GM15510 (cell line): ENCODE measurements around the gene FXYD1.

ENCODE experiments used
- POLR2A ChIP-seq: IDR thresholded peaks from 3 replicates; pipeline ENCODE4 v1.6.1; 2011; ENCODE audit warnings: borderline replicate concordance; ENCODE audit not compliant: insufficient read length; ENCODE audit errors: extremely low read depth

The FXYD1 gene

DNA sequence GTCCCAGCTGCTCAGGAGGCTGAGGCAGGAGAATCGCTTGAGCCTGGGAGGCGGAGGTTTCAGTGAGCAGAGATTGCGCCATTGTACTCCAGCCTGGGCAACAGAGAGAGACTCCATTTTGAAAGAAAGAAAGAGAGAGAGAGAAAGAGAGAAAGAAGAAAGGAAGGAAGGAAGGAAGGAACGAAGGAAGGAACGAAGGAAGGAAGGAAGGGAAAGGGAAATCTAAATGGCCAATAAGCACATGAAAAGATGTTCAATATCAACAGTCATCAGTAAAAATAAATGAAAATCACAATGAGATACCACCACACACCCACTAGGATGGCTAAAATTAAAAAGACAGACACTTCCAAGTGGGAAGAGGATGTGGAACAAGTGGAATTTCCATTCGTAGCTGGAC, 35.6 kb downstream of the FXYD1 start:
- no peak for TF ChIP-seq POLR2A

DNA sequence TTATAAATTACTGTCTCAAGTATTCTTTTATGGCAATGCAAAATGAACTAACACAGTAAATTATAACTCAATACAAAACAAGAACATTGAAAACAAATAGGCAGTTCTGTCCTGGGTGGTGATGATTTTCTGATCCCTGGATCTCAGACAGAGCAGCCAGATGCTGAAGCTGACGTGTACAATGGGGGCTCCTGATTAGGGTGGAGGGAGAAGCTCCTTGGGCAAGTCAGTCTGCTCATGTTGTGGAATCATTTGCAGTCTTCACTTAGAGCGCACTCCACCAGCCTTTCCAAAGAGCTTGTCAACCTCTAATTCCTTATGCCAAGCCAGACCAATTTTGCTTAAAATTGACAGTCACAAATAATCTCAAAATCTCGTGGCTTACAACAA, 37.6 kb downstream of the FXYD1 start:
- TF ChIP-seq POLR2A: no peak

DNA sequence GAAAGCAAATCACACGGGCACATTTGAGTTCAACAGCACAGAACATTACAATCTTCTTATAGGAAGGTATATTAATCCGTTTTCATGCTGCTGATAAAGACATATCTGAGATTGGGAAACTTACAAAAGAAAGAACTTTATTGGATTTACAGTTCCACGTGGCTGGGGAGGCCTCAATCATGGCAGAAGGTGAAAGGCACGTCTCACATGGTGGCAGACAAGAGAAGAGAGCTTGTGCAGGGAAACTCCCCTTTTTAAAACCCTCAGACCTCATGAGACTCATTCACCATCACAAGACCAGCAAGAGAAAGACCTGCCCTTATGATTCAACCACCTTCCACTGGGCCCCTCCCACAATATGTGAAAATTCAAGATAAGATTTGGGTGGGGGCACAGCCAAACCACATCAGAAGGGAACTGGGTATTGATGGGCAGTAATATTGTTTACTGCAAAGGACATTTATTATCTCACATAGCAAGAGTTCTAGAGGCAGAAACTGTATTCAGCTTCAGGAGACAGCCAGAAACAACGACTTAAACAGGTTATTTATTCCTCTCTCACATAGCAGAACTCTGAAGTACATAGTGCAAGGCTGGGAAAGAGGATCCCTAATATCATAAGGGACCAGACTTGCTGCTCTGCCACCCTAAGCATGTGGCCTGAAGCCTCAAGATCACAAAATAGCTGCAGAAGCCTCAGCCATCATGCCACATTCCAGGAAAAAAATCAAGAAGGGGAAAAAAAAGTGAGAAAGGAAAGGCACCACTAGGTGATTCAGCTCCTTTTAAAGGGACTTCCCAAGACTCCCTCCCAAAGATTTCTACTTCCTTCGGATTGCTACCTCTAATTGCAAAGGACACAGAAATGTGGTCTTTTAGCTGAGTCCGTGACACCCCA, 39.0 kb downstream of the FXYD1 start:
- no peak for TF ChIP-seq POLR2A

DNA sequence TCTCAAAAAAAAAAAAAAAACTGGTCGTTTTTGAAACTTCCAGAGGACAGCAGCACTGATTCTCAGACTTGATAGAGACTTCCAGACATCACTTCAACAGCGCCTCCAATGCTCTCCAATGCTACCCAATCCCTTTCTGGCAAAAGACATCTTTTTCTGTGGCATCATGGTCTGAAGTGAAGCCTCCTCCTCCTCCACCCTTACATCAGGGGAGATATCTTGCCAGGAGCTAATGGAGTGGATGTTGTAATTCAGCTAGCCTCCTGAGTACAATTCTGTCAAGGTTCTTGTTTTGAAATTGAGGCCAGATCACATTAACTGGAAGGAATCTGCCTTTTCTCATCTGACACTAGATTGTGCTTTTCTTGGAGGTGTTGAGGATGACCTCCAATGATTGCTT, 40.1 kb downstream of the FXYD1 start:
- no peak for TF ChIP-seq POLR2A

DNA sequence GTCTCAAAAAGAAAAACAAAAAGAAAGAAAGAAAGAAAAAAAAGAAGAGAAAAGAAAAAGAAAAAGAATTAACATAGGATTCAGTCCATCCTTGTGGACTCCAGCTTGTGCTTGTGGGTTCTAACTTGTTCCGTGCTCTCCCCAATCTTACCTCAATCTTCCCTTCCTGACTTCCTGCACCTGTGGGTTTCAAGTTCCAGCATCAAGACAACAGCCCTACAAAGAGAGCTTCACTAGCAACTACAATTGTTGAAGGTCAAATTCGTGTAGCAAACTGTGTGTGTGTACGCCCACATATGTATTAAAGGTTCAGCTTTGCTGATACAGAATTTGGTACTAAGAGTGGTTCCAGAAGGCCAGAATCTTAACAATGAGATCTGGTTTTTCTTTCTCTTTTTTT, 41.2 kb downstream of the FXYD1 start:
- no peak for TF ChIP-seq POLR2A

DNA sequence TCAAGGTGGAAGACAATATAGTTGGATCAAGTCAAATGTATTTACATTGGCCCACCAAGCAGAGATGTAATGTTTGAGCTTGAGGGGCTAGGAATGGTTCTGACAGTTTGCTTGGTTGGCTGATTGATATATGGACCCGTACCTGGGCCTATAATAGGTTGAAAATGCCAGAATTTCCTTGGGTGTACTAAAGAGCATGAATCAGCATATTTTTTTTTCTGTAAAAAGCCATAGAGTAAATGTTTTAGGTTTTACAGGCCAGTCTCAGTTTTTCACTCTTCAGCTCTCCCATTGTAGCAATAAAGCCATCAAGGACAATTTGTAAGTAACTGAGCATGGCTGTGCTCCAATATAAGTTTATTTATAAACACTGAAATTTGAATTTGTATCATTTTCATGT, 42.8 kb downstream of the FXYD1 start:
- no peak for TF ChIP-seq POLR2A

DNA sequence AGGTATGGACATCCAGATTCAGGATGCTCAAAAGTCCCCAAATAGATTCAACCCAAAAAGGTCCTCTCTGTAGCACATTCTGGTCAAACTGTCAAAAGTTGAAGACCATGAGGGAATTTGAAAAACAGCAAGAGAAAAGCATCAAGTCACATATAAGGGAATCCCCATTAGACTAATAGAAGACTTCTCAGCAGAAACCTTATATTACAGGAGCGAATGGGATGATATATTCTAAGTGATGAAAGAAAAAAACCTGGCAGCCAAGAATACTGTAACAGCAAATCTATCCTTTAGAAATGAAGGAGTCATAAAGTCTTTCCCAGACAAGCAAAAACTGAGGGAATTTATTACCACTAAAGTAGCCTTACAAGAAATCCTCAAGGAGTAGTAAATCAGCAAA, 45.6 kb downstream of the FXYD1 start:
- no peak for TF ChIP-seq POLR2A

DNA sequence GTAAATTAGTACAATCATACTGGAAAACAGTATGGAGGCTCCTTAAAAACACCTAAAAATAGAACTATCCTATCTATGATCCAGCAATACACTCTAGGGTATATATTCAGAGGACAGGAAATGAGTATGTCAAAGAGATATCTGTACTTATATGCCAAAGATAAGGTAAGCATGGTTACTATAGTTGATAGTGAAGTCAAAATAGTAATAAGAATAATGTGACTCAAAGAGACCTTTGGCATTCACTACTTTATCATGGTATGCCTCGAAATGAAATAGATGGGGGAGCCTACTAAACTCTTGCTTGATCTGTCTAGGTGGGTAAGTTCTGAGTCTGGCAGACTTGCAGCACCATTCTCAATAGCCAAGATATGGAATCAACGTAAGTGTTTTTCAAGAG, 46.3 kb downstream of the FXYD1 start:
- no peak for TF ChIP-seq POLR2A
